Erythroblast (primary cell): ENCODE measurements around the gene ESCO1.

Experiments
- DNase-seq, 2 experiments: peaks; one replicate each; lab custom pipeline; 2025; lab: John Stamatoyannopoulos, UW
- GATA1 ChIP-seq: IDR thresholded peaks from 2 replicates; pipeline ENCODE4 v1.6.1; 2011; ENCODE audit warnings: low read depth, mild to moderate bottlenecking, control low read depth, low read length, moderate library complexity
- POLR2A ChIP-seq: IDR thresholded peaks from 2 replicates; pipeline ENCODE4 v1.6.1; 2011; ENCODE audit warnings: mild to moderate bottlenecking, low read length

Gene ESCO1

DNA sequence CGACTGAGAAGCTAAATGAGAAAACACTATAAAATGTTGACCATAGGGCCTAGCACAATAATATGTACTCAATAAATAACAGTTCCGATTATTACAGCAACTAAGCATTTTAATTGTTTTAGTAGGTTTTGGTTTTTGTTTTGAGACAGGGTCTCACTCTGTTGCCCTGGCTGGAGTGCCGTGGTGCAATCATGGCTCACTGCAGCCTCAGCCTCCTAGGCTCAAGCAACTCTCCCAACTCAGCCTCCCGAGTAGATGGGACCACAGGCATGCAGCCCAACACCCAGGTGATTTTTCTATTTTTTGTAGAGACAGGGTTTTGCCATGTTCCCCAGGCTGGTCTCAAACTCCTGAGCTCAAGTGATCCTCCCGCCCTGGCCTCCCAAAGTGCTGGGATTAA, 54.1 kb downstream of the ESCO1 start:
- DNase-seq: no peak

DNA sequence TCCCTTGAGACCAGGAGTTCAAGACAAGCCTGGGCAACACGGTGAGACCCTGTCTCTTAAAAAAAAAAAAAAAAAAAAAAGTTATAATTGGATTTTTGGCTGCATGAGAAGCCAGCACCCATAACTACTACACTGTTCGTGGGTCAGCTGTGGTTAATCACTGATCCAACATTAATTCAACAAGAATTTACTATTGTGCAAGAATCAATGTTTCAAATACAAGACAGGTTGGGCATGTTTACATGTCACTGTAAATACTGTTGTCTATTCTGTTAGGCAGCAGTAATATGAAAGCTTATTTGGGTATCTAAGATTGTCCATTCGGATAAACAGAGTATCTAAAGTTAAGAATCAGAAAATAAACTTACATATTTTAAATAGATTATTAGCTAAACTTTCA, 62.3 kb downstream of the ESCO1 start:
- TF ChIP-seq GATA1 (no peak), POLR2A (no peak)

More for the DNA sequence above, 54.1 kb downstream of the ESCO1 start:
- no peak for TF ChIP-seq POLR2A
- no peak for TF ChIP-seq GATA1

DNA sequence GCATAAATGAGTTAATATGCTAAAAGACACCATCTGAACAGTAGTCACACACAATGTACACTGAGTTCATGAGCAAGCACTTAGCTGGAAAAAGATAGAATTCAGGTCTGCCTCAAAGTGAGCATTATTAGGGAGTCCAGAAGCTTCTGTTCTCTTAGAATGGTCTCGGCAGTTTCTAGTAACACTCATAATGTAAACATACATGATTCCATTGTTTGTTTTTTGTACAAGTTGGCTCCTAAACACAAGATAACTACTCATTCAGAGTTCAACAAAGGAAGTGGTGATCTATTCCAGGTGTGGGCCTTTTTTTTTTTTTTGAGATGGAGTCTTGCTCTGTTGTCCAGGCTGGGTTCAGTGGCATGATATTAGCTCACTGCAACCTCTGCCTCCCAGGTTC, 66.2 kb downstream of the ESCO1 start:
- TF ChIP-seq GATA1: no peak
- TF ChIP-seq POLR2A: no peak
- DNase-seq: no peak

More for the DNA sequence above, 62.3 kb downstream of the ESCO1 start:
- no peak for DNase-seq

DNA sequence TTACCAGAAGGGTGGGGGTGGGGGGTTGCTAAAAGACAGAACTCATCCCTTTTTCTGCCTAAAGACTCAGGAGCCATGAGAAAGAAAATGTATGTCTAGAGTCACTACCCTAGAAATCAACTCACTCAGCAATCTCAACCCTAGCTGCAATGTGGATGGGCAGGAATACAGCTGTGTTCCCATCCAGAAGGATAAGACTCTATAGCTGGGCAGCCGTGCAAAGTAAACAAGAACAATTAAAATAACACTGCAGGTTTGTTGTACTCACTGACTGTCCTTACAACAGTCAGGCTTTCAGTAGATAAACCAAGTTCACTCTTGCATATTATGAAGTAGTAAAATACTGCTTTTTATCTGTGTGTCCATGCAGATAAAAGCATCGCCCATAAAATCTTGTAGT, 74.0 kb downstream of the ESCO1 start:
- TF ChIP-seq POLR2A: no peak
- TF ChIP-seq GATA1: no peak
- DNase-seq: no peak

- TF ChIP-seq POLR2A (no peak), GATA1 (no peak)
- no peak for DNase-seq
Measured at GRCh38 chr18:21525916-21526315, 74.6 kb downstream of the ESCO1 start.

DNA sequence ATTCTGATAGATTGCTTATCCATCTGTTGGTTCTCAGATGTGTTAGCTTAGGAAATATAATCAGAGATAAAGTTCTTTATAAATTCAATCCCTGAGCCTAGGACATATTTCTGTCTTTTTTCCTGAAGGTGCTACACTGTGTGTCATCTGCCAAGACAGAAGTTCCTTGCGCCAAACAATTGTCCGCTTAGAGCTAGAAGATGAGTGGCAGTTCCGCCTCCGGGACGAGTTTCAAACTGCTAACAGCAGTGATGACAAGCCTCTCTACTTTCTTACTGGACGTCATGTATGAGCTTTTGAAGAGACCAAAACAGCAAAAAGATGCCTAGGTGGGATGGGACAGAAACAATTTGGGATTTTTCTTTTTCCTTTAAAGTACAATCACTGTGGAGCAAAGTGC, 78.0 kb downstream of the ESCO1 start:
- TF ChIP-seq GATA1 (no peak), POLR2A (no peak)
- DNase-seq: no peak

GRCh38 chr18:21513741-21514140, 86.8 kb downstream of the ESCO1 start:
- TF ChIP-seq POLR2A (no peak), GATA1 (no peak)
- DNase-seq: no peak

- no peak for DNase-seq
- no peak for TF ChIP-seq POLR2A
- TF ChIP-seq GATA1: no peak
Measured at GRCh38 chr18:21513292-21513691, 87.2 kb downstream of the ESCO1 start.

GRCh38 chr18:21509062-21509461, 91.4 kb downstream of the ESCO1 start:
- no peak for DNase-seq
- TF ChIP-seq POLR2A (no peak), GATA1 (no peak)

- TF ChIP-seq POLR2A (no peak), GATA1 (no peak)
- no peak for DNase-seq
Measured at GRCh38 chr18:21507913-21508701, 92.4 kb downstream of the ESCO1 start.

DNA sequence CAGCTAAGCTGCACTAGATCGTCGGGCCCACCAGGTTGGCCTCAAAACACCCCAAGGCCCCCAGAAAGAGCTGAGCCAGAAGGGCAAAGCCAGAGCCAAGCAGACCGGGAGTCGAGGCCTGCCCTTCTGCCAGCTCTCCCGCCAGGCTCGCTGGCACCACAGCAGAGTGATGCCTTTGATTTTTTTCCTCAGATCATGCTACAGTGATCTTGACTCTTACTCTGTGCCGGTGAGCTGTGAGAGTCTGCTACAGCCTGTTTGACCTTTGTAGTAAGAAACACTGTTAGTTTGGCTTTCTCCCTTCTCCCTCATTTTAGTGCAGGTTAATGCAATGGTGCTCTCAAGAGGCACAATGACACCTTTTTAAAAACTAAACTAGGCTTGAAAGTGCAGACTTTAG, 97.8 kb downstream of the ESCO1 start:
- no peak for DNase-seq
- TF ChIP-seq POLR2A: no peak
- no peak for TF ChIP-seq GATA1

DNA sequence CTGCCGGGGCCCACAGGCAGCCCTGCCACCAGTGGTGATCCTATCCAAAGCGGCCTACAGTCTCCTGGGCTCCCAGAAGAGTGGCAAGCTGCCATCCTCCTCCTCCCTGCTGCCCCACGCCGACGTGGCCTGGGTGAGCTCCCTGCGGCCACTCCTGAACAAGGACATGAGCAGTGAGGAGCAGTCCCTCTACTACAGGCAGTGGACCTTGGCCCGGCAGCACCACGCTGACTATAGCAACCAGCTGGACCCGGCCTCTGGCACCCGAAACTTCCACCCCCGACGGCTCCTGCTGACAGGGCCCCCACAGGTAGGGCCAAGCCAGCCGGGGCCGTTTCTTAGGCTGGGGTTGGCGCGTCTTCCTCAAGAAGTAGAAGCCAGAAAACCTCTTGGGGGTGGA, 100.5 kb downstream of the ESCO1 start:
- TF ChIP-seq POLR2A (no peak), GATA1 (no peak)
- no peak for DNase-seq

DNA sequence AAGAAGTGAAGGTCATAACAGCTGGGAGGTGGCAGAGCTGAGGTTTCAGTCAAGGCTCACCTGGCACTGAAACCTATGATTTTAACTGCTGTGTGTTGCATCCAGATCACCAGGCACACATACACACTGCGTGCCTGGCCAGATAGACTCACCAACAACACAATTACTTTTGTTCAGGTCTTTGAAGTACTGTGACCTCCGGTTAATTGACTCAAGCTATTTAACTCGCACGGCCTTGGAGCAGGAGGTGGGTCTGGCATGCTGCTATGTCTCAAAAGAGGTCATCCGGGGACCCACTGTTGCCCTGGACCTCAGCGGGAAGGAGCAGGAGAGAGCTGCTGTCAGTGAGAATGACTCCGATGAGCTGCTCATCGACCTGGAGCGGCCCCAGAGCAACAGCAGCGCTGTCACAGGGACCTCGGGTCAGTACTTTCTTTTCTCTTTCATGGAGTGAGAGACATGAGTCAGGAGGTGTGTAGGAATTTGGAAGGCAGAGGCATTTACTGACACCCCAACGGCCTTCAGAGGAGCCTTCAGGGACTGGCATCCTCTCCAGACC, 104.1 kb downstream of the ESCO1 start:
- TF ChIP-seq GATA1 (no peak), POLR2A (no peak)
- no peak for DNase-seq

DNA sequence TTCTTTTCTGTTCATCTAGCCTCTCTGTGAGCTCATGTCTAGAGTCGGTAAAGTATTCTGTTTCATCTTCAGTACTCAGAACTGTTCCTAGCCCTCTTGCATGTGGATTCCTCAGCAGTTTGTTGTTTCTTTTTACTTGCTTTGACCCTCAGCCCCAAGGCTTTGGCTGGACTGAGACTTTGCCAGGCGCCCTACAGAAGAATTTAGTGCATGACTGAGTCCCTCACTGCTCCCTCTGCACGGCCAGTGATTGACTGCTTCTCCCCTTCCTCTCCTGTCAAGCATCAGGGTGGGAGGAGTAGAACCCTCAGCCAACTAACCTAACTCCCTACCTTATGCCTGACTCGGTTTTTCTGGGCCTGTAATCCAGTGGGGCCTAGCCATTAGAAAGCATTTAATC, 109.8 kb downstream of the ESCO1 start:
- no peak for DNase-seq
- no peak for TF ChIP-seq GATA1
- no peak for TF ChIP-seq POLR2A
